Endodermal cell (in vitro differentiated cells): ENCODE measurements around the gene NLGN3. TPM values are rescaled to one million over a fixed set of nuclear protein-coding genes. Genes with fewer than 3 reads are reported as not detected.

ENCODE experiments used
- DNase-seq: peaks from one replicate; pipeline ENCODE4 v3.0.0-alpha.2; 2017
- H3K27ac ChIP-seq: 2 replicates; pipeline ENCODE4 v1.5.1; 2013; ENCODE audit warnings: mild to moderate bottlenecking, low read depth, low read length, moderate library complexity
- H3K27me3 ChIP-seq: 2 replicates; pipeline ENCODE4 v1.6.1; 2013; ENCODE audit warnings: mild to moderate bottlenecking, low read length, moderate library complexity; ENCODE audit not compliant: insufficient read depth, control insufficient read depth, poor library complexity, severe bottlenecking
- H3K36me3 ChIP-seq: 2 replicates; pipeline ENCODE4 v1.7.0; 2013; ENCODE audit warnings: mild to moderate bottlenecking, low read length, moderate library complexity; ENCODE audit not compliant: control insufficient read depth, insufficient read depth
- H3K4me1 ChIP-seq: one replicate; pipeline ENCODE4 v1.7.0; 2013; ENCODE audit warnings: low read length; ENCODE audit not compliant: control insufficient read depth, insufficient read depth
- H3K4me3 ChIP-seq: 2 replicates; pipeline ENCODE4 v1.5.1; 2013; ENCODE audit warnings: mild to moderate bottlenecking, low read length, moderate library complexity
- H3K9ac ChIP-seq: 2 replicates; pipeline ENCODE4 v1.6.1; 2013; ENCODE audit warnings: mild to moderate bottlenecking, low read length, moderate library complexity; ENCODE audit not compliant: poor library complexity, severe bottlenecking; ENCODE audit errors: extremely low read depth
- H3K9me3 ChIP-seq: 2 replicates; pipeline ENCODE4 v1.6.1; 2013; ENCODE audit warnings: mild to moderate bottlenecking, low read length, moderate library complexity; ENCODE audit not compliant: control insufficient read depth
- H3K27ac Mint-ChIP-seq: 2 replicates; pipeline ENCODE4 v1.8.0; 2020; ENCODE audit warnings: mixed read lengths
- H3K27me3 Mint-ChIP-seq: 2 replicates; pipeline ENCODE4 v1.8.0; 2021; ENCODE audit warnings: mild to moderate bottlenecking, mixed read lengths; ENCODE audit not compliant: insufficient read depth
- H3K36me3 Mint-ChIP-seq: 2 replicates; pipeline ENCODE4 v1.8.0; 2020; ENCODE audit warnings: low read depth, mixed read lengths
- H3K4me1 Mint-ChIP-seq: 2 replicates; pipeline ENCODE4 v1.8.0; 2020; ENCODE audit warnings: mixed read lengths
- H3K4me3 Mint-ChIP-seq: 2 replicates; pipeline ENCODE4 v1.8.0; 2020; ENCODE audit warnings: mild to moderate bottlenecking, moderate library complexity, mixed read lengths
- H3K9me3 Mint-ChIP-seq: 2 replicates; pipeline ENCODE4 v1.8.0; 2020; ENCODE audit warnings: mild to moderate bottlenecking, mixed read lengths
- CTCF ChIP-seq: fragments of 200-600 bp; sonication (generic); conservative IDR thresholded peaks from 2 replicates; pipeline ENCODE4 v1.5.0; 2021; ENCODE audit warnings: antibody characterized with exemption, mild to moderate bottlenecking
- WGBS, 2 experiments: methylation state at CpG; one replicate each; pipeline versions ENCODE4 v1.1.5 to v1.1.7; 2013; ENCODE audit warnings: missing lambda C conversion rate in 2 of 2, mixed read lengths in 1 of 2; ENCODE audit not compliant: insufficient coverage in 1 of 2, insufficient read length in 1 of 2; 5-methylcytosine and 5-hydroxymethylcytosine counted together
- total RNA-seq, 2 donors: library from RNA; stranded (reverse); fragmentation: NEBNext Ultra II Directional in 1 of 2; extraction: Animal tissue kit (Norgen Biotek cat#: 25700) in 1 of 2; gene quantifications; 2 replicates in 1 of 2; 3 replicates in 1 of 2; pipeline ENCODE4 v1.2.1, GENCODE V29; 2021

NLGN3 gene
- total RNA-seq, 2 donors from 2014 or later = 1.3 to 3.0 TPM

- H3K36me3 ChIP-seq = no peaks in the 10 kb centered on the region
- Mint-ChIP-seq H3K9me3 (peaks cover 57% of the 10 kb centered on the region), H3K27me3 (peaks cover 29% of the 10 kb centered on the region), H3K4me3 (peak overlapping the region; percentile 70), H3K36me3 (no peaks in the 10 kb centered on the region), H3K4me1 (peaks cover 22% of the 10 kb centered on the region), H3K27ac (peak overlapping the region; percentile 40)
- no peak overlapping the region for H3K27ac ChIP-seq
- H3K9ac ChIP-seq = peak overlapping the region; percentile 41
- no peaks in the 10 kb centered on the region for H3K27me3 ChIP-seq
- H3K9me3 ChIP-seq = no peaks in the 10 kb centered on the region
- DNase-seq = no peak
- H3K4me1 ChIP-seq = no peaks in the 10 kb centered on the region
- H3K4me3 ChIP-seq = peak overlapping the region; percentile 85
- TF ChIP-seq CTCF = no peak
- WGBS, 2 experiments = 0% methylated on average over 39 of the region's 46 CpGs; no CpG with 5 or more reads in 1 of the 2 experiments
Observed at GRCh38 chrX:71095981-71096759, 48.5 kb upstream of the NLGN3 start.

GRCh38 chrX:71096760-71097032 lies 47.9 kb upstream of the NLGN3 start:
- no peaks in the 10 kb centered on the region for H3K4me1 ChIP-seq
- TF ChIP-seq CTCF = no peak
- WGBS, 2 experiments = 0 to 2% methylated on average over 1 to 9 of the region's 9 CpGs
- H3K27ac Mint-ChIP-seq = no peak overlapping the region
- H3K4me1 Mint-ChIP-seq = peaks cover 22% of the 10 kb centered on the region
- peak overlapping the region; percentile 85 for H3K4me3 ChIP-seq
- no peaks in the 10 kb centered on the region for H3K9me3 ChIP-seq
- H3K27me3 Mint-ChIP-seq = peaks cover 29% of the 10 kb centered on the region
- H3K36me3 ChIP-seq = no peaks in the 10 kb centered on the region
- no peak for DNase-seq
- no peak overlapping the region for H3K27ac ChIP-seq
- no peaks in the 10 kb centered on the region for H3K27me3 ChIP-seq
- H3K36me3 Mint-ChIP-seq = no peaks in the 10 kb centered on the region
- H3K4me3 Mint-ChIP-seq = peak overlapping the region; percentile 70
- H3K9ac ChIP-seq = peak overlapping the region; percentile 41
- peaks cover 57% of the 10 kb centered on the region for H3K9me3 Mint-ChIP-seq

GRCh38 chrX:71098302-71098701 lies 46.3 kb upstream of the NLGN3 start:
- no peaks in the 10 kb centered on the region for H3K36me3 Mint-ChIP-seq
- DNase-seq = peak; percentile 51
- H3K27me3 Mint-ChIP-seq = peaks cover 29% of the 10 kb centered on the region
- no peak overlapping the region for H3K27ac Mint-ChIP-seq
- Histone ChIP-seq H3K4me1 (peaks cover 4% of the 10 kb centered on the region), H3K27me3 (no peaks in the 10 kb centered on the region), H3K36me3 (no peaks in the 10 kb centered on the region), H3K4me3 (no peak overlapping the region), H3K9me3 (no peaks in the 10 kb centered on the region), H3K9ac (no peak overlapping the region), H3K27ac (no peak overlapping the region)
- no peak overlapping the region for H3K4me3 Mint-ChIP-seq
- WGBS, 2 experiments = 41 to 63% methylated on average over 1 of the region's 2 CpGs
- H3K4me1 Mint-ChIP-seq = peaks cover 30% of the 10 kb centered on the region
- H3K9me3 Mint-ChIP-seq = peaks cover 57% of the 10 kb centered on the region
- TF ChIP-seq CTCF = peak; percentile 63
